Activated CD8-positive, alpha-beta memory T cell treated with anti-CD3 and anti-CD28 coated beads, Interleukin-2, amount 50 U/mL, for 1 hour (primary cell): ENCODE data around the gene POR.

ENCODE experiments used
- DNase-seq: peaks from one replicate; pipeline ENCODE4 v3.0.0-alpha.2; 2020; ENCODE audit errors: extremely low read depth

Gene POR

GRCh38 chr7:75916685-75917634 is 2.0 kb downstream of the POR start:
- no peak for DNase-seq

GRCh38 chr7:75920431-75921161 is 5.6 kb downstream of the POR start:
- no peak for DNase-seq

GRCh38 chr7:75921479-75921878 is 6.5 kb downstream of the POR start:
- no peak for DNase-seq

- no peak for DNase-seq
Measured at GRCh38 chr7:75922966-75923603, 8.1 kb downstream of the POR start.

- no peak for DNase-seq
Measured at GRCh38 chr7:75924256-75924655, 9.3 kb downstream of the POR start.

- DNase-seq = no peak
Measured at GRCh38 chr7:75924889-75925288, 9.9 kb downstream of the POR start.

GRCh38 chr7:75925717-75926435 is 10.9 kb downstream of the POR start:
- no peak for DNase-seq

GRCh38 chr7:75928568-75928914 is 13.6 kb downstream of the POR start:
- no peak for DNase-seq

GRCh38 chr7:75931680-75932079 is 16.7 kb downstream of the POR start:
- DNase-seq = no peak

- no peak for DNase-seq
Measured at GRCh38 chr7:75937958-75938786, 23.2 kb downstream of the POR start.

GRCh38 chr7:75938921-75939320 is 24.0 kb downstream of the POR start:
- DNase-seq = no peak

GRCh38 chr7:75943864-75944263 is 28.9 kb downstream of the POR start:
- DNase-seq = no peak

- no peak for DNase-seq
Measured at GRCh38 chr7:75944507-75944906, 29.6 kb downstream of the POR start.

- no peak for DNase-seq
Measured at GRCh38 chr7:75945297-75946168, 30.6 kb downstream of the POR start.

GRCh38 chr7:75946207-75946855 is 31.4 kb downstream of the POR start:
- DNase-seq = no peak

GRCh38 chr7:75948179-75948578 is 33.2 kb downstream of the POR start:
- no peak for DNase-seq

- DNase-seq = no peak
Measured at GRCh38 chr7:75950111-75950681, 35.2 kb downstream of the POR start.

GRCh38 chr7:75951506-75951905 is 36.6 kb downstream of the POR start:
- DNase-seq = no peak

- no peak for DNase-seq
Measured at GRCh38 chr7:75953431-75953830, 38.5 kb downstream of the POR start.
